GM21717 (cell line): Measurements from ENCODE around the gene GRIP2.

Experiments
- ATAC-seq: cut with Tn5 transposase; IDR thresholded peaks from one replicate; pipeline ENCODE4 v1.9.1; 2021; ENCODE audit warnings: mild to moderate bottlenecking, moderate library complexity; ENCODE audit not compliant: unreplicated experiment

The GRIP2 gene

GRCh38 chr3:14539742-14540491, at the start of gene GRIP2:
TSS of gene GRIP2 (minus strand) at chr3:14540342. CDS start at chr3:14540308, 34 bp downstream.
- no peak for ATAC-seq

- ATAC-seq: no peak
Measured at GRCh38 chr3:14588425-14589112, 48.4 kb upstream of the GRIP2 start.

GRCh38 chr3:14587740-14588360, 47.7 kb upstream of the GRIP2 start:
- ATAC-seq: no peak

- no peak for ATAC-seq
Measured at GRCh38 chr3:14586611-14587010, 46.5 kb upstream of the GRIP2 start.

- no peak for ATAC-seq
Measured at GRCh38 chr3:14583548-14584091, 43.5 kb upstream of the GRIP2 start.

GRCh38 chr3:14582045-14582410, 41.9 kb upstream of the GRIP2 start:
- no peak for ATAC-seq

- ATAC-seq: no peak
Measured at GRCh38 chr3:14581334-14582044, 41.3 kb upstream of the GRIP2 start.

- no peak for ATAC-seq
Measured at GRCh38 chr3:14577897-14578296, 37.8 kb upstream of the GRIP2 start.

GRCh38 chr3:14576163-14576562, 36.0 kb upstream of the GRIP2 start:
- no peak for ATAC-seq

GRCh38 chr3:14574183-14574582, 34.0 kb upstream of the GRIP2 start:
- ATAC-seq: no peak

GRCh38 chr3:14573706-14574105, 33.6 kb upstream of the GRIP2 start:
- ATAC-seq: no peak

- no peak for ATAC-seq
Measured at GRCh38 chr3:14570864-14571263, 30.7 kb upstream of the GRIP2 start.

GRCh38 chr3:14570089-14570488, 29.9 kb upstream of the GRIP2 start:
- no peak for ATAC-seq

GRCh38 chr3:14569474-14570000, 29.4 kb upstream of the GRIP2 start:
- ATAC-seq: no peak

GRCh38 chr3:14568269-14568668, 28.1 kb upstream of the GRIP2 start:
- no peak for ATAC-seq

GRCh38 chr3:14566812-14567211, 26.7 kb upstream of the GRIP2 start:
- no peak for ATAC-seq

GRCh38 chr3:14565868-14566588, 25.9 kb upstream of the GRIP2 start:
- no peak for ATAC-seq

GRCh38 chr3:14564741-14565140, 24.6 kb upstream of the GRIP2 start:
- ATAC-seq: no peak

GRCh38 chr3:14563946-14564539, 23.9 kb upstream of the GRIP2 start:
- ATAC-seq: no peak
